ENCODE measurements around the gene VWF.

- no peak for TF ChIP-seq POLR2A (IDR thresholded peaks at IDR 0.05)
- TF ChIP-seq, protein P1, sequence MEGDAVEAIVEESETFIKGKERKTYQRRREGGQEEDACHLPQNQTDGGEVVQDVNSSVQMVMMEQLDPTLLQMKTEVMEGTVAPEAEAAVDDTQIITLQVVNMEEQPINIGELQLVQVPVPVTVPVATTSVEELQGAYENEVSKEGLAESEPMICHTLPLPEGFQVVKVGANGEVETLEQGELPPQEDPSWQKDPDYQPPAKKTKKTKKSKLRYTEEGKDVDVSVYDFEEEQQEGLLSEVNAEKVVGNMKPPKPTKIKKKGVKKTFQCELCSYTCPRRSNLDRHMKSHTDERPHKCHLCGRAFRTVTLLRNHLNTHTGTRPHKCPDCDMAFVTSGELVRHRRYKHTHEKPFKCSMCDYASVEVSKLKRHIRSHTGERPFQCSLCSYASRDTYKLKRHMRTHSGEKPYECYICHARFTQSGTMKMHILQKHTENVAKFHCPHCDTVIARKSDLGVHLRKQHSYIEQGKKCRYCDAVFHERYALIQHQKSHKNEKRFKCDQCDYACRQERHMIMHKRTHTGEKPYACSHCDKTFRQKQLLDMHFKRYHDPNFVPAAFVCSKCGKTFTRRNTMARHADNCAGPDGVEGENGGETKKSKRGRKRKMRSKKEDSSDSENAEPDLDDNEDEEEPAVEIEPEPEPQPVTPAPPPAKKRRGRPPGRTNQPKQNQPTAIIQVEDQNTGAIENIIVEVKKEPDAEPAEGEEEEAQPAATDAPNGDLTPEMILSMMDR (IDR thresholded peaks at IDR 0.05): no peak
These were observed 136.9 kb downstream of the VWF start for GRCh38 chr12:5987573-5987972.
